PC-9 (cell line): Measurements from ENCODE around the gene EIF4G2.

Experiments
- EZH2 ChIP-seq: fragments of 200-600 bp; sonication (generic); IDR thresholded peaks from 2 replicates; pipeline ENCODE4 v1.8.0; 2017; ENCODE audit warnings: antibody characterized with exemption, low read depth
- TF ChIP-seq, protein P1 (sequence below): fragments of 200-600 bp; sonication (generic); conservative IDR thresholded peaks from 2 replicates; pipeline ENCODE4 v1.6.1; 2017; ENCODE audit warnings: mixed run types, antibody characterized with exemption, mild to moderate bottlenecking, moderate library complexity

DNA sequence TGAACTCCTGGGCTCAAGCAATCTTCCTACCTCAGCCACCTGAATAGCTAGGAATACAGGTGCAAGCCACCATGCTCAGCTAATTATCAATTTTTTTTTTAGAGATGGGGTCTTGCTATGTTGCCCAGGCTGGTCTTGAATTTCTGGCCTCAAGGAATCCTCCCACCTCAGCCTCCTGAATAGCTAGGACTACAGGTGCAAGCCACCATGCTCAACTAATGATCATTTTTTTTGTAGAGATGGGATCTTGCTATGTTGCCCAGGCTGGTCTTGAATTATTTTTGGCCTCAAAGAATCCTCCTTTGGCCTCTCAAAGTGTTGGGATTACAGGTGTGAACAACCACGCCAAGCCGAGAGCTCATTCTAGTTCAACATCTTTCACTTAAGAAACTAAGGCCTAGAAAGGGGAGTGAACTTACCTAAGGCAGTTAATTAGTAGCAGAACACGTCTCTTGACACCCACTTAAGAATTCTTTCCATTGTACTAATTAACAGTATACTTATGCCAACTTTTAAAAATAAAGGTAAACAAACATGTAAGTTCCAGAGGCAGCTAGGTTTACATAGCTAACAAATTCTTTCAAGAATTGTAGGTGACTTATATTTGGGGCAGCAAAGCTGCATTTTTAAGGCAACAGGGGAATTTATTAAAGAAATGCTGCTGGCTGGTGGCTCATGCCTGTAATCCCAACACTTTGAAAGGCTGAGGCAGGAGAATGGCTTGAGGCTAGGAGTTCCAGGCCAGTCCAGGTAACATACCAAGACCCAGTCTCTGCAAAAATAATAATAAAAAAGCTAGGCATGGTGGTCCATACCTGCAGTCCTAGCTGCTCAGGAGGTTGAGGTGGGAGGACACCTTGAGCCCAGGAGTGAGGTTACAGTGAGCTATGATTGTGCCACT, 39.5 kb upstream of the EIF4G2 start:
- TF ChIP-seq, protein P1, sequence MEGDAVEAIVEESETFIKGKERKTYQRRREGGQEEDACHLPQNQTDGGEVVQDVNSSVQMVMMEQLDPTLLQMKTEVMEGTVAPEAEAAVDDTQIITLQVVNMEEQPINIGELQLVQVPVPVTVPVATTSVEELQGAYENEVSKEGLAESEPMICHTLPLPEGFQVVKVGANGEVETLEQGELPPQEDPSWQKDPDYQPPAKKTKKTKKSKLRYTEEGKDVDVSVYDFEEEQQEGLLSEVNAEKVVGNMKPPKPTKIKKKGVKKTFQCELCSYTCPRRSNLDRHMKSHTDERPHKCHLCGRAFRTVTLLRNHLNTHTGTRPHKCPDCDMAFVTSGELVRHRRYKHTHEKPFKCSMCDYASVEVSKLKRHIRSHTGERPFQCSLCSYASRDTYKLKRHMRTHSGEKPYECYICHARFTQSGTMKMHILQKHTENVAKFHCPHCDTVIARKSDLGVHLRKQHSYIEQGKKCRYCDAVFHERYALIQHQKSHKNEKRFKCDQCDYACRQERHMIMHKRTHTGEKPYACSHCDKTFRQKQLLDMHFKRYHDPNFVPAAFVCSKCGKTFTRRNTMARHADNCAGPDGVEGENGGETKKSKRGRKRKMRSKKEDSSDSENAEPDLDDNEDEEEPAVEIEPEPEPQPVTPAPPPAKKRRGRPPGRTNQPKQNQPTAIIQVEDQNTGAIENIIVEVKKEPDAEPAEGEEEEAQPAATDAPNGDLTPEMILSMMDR, result no peak
- no peak for TF ChIP-seq EZH2
